Measurements from ENCODE around the gene IPO11. TPM values are rescaled to one million over a fixed set of nuclear protein-coding genes. Genes with fewer than 3 reads are reported as not detected.

The IPO11 gene
- total RNA-seq, 1 donor from 2014 or later: 20.2 TPM

DNA sequence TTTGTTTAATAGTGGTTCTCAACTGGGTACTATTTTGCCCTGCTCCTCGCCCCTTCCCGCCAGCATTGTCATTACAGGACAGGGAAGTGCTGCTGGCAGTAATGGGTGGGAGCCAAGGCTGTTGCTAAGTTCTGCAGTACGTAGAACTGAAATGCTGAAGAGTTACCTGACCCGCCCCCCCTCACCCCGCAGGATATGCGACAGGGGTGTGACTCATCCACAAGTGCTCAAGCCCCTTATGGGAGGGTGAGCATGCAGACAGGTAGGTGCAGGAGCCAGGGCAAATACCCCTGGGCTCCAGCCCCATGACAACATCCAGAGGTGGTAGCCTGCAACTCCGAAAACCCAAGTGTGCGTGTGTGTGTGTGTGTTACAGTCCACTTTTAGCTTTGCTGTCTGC is 201.8 kb downstream of the IPO11 start:
- Mint-ChIP-seq H3K36me3 (ENCODE audit: low read depth) (peaks cover 6% of the 10 kb centered on the region), H3K4me3 (ENCODE audit: unreplicated experiment) (no peak overlapping the region), H3K27ac (ENCODE audit: unreplicated experiment) (no peak overlapping the region), H3K4me1 (ENCODE audit: low read depth) (no peaks in the 10 kb centered on the region), H3K9me3 (ENCODE audit: low read depth) (no peaks in the 10 kb centered on the region), H3K27me3 (ENCODE audit: low read depth) (no peaks in the 10 kb centered on the region)
- DNase-seq (ENCODE audit: low spot score): no peak
- no peak for TF ChIP-seq CTCF (IDR thresholded peaks at IDR 0.05)

- Mint-ChIP-seq H3K36me3 (ENCODE audit: low read depth) (peaks cover 5% of the 10 kb centered on the region), H3K27ac (ENCODE audit: unreplicated experiment) (no peak overlapping the region), H3K4me3 (ENCODE audit: unreplicated experiment) (no peak overlapping the region), H3K9me3 (ENCODE audit: low read depth) (no peaks in the 10 kb centered on the region), H3K27me3 (ENCODE audit: low read depth) (no peaks in the 10 kb centered on the region), H3K4me1 (ENCODE audit: low read depth) (no peaks in the 10 kb centered on the region)
- no peak for TF ChIP-seq CTCF (IDR thresholded peaks at IDR 0.05)
- no peak for DNase-seq (ENCODE audit: low spot score)
Measured at GRCh38 chr5:62616615-62617277, 204.2 kb downstream of the IPO11 start.

DNA sequence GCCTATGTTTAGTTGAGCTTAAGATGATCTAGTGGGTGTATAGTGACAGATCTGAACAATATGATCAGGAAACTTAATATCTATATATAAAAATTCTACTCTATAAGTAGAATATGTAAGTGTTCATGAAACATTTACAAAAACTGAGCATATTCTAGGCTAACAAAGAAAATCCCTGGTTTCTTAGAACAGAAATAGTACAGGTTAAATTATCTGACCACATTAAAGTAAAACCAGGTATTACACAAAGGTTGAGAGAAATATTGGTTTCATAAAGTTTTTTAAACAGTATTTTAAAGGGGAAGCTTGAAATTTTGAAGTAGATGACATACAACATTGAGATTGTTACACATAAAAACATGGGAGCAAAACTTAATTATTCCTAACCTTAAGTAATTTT is 205.4 kb downstream of the IPO11 start:
- Mint-ChIP-seq H3K4me1 (ENCODE audit: low read depth) (no peaks in the 10 kb centered on the region), H3K4me3 (ENCODE audit: unreplicated experiment) (no peak overlapping the region)

DNA sequence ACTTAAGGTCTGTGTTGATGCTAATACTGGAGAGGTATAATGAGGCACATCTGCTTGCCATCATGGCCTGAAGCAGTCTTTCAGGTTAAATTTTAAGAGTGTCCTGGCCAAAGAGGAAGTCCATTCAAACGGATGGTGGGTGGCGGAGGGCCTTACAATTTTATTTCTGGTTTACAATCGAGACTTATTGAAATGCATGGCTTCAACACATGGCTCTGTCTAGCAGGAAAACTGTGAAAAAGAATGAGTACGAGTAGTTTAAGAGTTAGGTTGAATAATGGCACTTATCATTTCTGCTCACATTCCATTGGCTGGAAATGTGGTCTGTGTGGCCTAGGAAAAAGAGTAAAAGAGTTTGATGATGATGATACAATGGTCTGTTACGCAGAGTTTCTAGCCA is 208.2 kb downstream of the IPO11 start:
- no peaks in the 10 kb centered on the region for H3K36me3 Mint-ChIP-seq (ENCODE audit: low read depth)
- no peak overlapping the region for H3K4me3 Mint-ChIP-seq (ENCODE audit: unreplicated experiment)
- no peaks in the 10 kb centered on the region for H3K27me3 Mint-ChIP-seq (ENCODE audit: low read depth)
- no peak for DNase-seq (ENCODE audit: low spot score)
- no peak for TF ChIP-seq CTCF (IDR thresholded peaks at IDR 0.05)
- H3K4me1 Mint-ChIP-seq (ENCODE audit: low read depth): no peaks in the 10 kb centered on the region
- no peak overlapping the region for H3K27ac Mint-ChIP-seq (ENCODE audit: unreplicated experiment)
- no peaks in the 10 kb centered on the region for H3K9me3 Mint-ChIP-seq (ENCODE audit: low read depth)

More for the DNA sequence above, 205.4 kb downstream of the IPO11 start:
- TF ChIP-seq CTCF (IDR thresholded peaks at IDR 0.05): no peak
- peaks cover 4% of the 10 kb centered on the region for H3K36me3 Mint-ChIP-seq (ENCODE audit: low read depth)
- no peaks in the 10 kb centered on the region for H3K9me3 Mint-ChIP-seq (ENCODE audit: low read depth)
- DNase-seq (ENCODE audit: low spot score): no peak
- H3K27ac Mint-ChIP-seq (ENCODE audit: unreplicated experiment): no peak overlapping the region
- no peaks in the 10 kb centered on the region for H3K27me3 Mint-ChIP-seq (ENCODE audit: low read depth)

DNA sequence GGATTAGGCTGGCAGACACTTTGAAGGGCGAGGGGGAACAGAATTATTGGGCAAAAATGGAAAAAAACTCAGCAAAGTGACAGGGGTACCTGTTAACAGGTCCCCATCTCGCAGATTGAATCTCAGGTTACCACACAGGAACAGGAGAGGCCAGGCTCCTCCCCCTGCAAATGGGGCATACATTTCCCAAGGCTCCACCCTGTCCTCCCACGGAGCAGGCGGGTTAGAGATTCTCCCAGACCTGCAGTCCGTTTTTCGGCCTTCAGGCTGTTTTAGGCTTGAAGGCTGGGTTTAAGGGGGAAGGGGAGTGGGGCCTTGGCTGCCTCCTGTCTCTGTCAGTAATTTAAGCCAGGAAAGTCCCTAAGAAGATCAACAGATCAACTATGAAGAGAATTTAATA is 208.7 kb downstream of the IPO11 start:
- DNase-seq (ENCODE audit: low spot score): no peak
- no peak overlapping the region for H3K27ac Mint-ChIP-seq (ENCODE audit: unreplicated experiment)
- H3K4me1 Mint-ChIP-seq (ENCODE audit: low read depth): no peaks in the 10 kb centered on the region
- H3K27me3 Mint-ChIP-seq (ENCODE audit: low read depth): no peaks in the 10 kb centered on the region
- H3K36me3 Mint-ChIP-seq (ENCODE audit: low read depth): peaks cover 1% of the 10 kb centered on the region
- no peaks in the 10 kb centered on the region for H3K9me3 Mint-ChIP-seq (ENCODE audit: low read depth)
- H3K4me3 Mint-ChIP-seq (ENCODE audit: unreplicated experiment): no peak overlapping the region
- TF ChIP-seq CTCF (IDR thresholded peaks at IDR 0.05): no peak

Data from chondrocyte (in vitro differentiated cells).